IMR-90 (cell line): ENCODE data around the gene SPZ1. TPM values are rescaled to one million over a fixed set of nuclear protein-coding genes. Genes with fewer than 3 reads are reported as not detected.

ENCODE experiments used
- ATAC-seq: fragments of 200-7000 bp; cut with Tn5 transposase; 2 replicates; pipeline ENCODE4 v1.9.1; 2020; ENCODE audit warnings: low read depth, mild to moderate bottlenecking, moderate library complexity
- BruUV-seq: library from RNA; stranded (reverse); fragments of 400-500 nt; replicated peaks from 2 replicates; lab custom pipeline; 2021; lab: Mats Ljungman, UMichigan
- CTCF ChIA-PET: fragments of 300-600 bp; formaldehyde crosslinking; extraction: SDS; loops from one replicate; lab custom pipeline; 2021; ENCODE audit warnings: antibody characterized with exemption; lab: Yijun Ruan, JAX
- POLR2A ChIA-PET: fragments of 300-600 bp; sonication (Branson Sonifier 250); formaldehyde crosslinking; loops from one replicate; lab custom pipeline; 2022; ENCODE audit warnings: antibody characterized with exemption; ENCODE audit not compliant: unreplicated experiment; lab: Charles Lee
- DNase-seq: peaks from one replicate; pipeline ENCODE4 v3.0.0; 2013
- H2AFZ ChIP-seq: replicated peaks from 2 replicates; pipeline ENCODE3; 2013; ENCODE audit warnings: low read length, mild to moderate bottlenecking; ENCODE audit not compliant: poor library complexity
- H2AK5ac ChIP-seq: 2 replicates; pipeline ENCODE4 v1.6.1; 2013; ENCODE audit warnings: low read depth, low read length, inconsistent platforms
- H2AK9ac ChIP-seq: replicated peaks from 2 replicates; pipeline ENCODE3; 2013; ENCODE audit warnings: mild to moderate bottlenecking, low read depth, low read length, moderate library complexity; ENCODE audit not compliant: poor library complexity
- H2BK120ac ChIP-seq: 2 replicates; pipeline ENCODE4 v1.6.1; 2013; ENCODE audit warnings: low read depth, low read length, inconsistent platforms
- H2BK15ac ChIP-seq: 3 replicates; pipeline ENCODE4 v1.6.1; 2013; ENCODE audit warnings: low read depth, low read length, inconsistent platforms
- H2BK20ac ChIP-seq: 2 replicates; pipeline ENCODE4 v1.6.1; 2013; ENCODE audit warnings: low read depth, mild to moderate bottlenecking, inconsistent platforms, low read length, moderate library complexity
- H2BK5ac ChIP-seq: 2 replicates; pipeline ENCODE4 v1.6.1; 2013; ENCODE audit warnings: mild to moderate bottlenecking, low read depth, low read length, inconsistent platforms; ENCODE audit not compliant: poor library complexity, severe bottlenecking
- H3K14ac ChIP-seq: replicated peaks from 2 replicates; pipeline ENCODE4 v1.6.1; 2013; ENCODE audit warnings: low read depth, low read length, inconsistent platforms
- H3K18ac ChIP-seq: 2 replicates; pipeline ENCODE4 v1.6.1; 2013; ENCODE audit warnings: low read depth, low read length, control low read depth
- H3K23ac ChIP-seq: 2 replicates; pipeline ENCODE4 v1.6.1; 2013; ENCODE audit warnings: low read depth, low read length, inconsistent platforms
- H3K27ac ChIP-seq: 2 replicates; pipeline ENCODE4 v1.5.1; 2013; ENCODE audit warnings: mild to moderate bottlenecking, control low read depth, low read length; ENCODE audit not compliant: insufficient read depth
- H3K27me3 ChIP-seq: 2 replicates; pipeline ENCODE4 v1.6.1; 2013; ENCODE audit warnings: low read length; ENCODE audit not compliant: control insufficient read depth, insufficient read depth
- H3K36me3 ChIP-seq: 2 replicates; pipeline ENCODE4 v1.6.1; 2013; ENCODE audit warnings: low read length, mixed read lengths; ENCODE audit not compliant: control insufficient read depth, insufficient read depth
- H3K4ac ChIP-seq: 2 replicates; pipeline ENCODE4 v1.6.1; 2013; ENCODE audit warnings: low read depth, low read length, inconsistent platforms
- H3K4me1 ChIP-seq: 2 replicates; pipeline ENCODE4 v1.6.1; 2013; ENCODE audit warnings: low read length, mixed read lengths; ENCODE audit not compliant: control insufficient read depth, insufficient read depth
- H3K4me2 ChIP-seq: 2 replicates; pipeline ENCODE4 v1.6.1; 2013; ENCODE audit warnings: low read depth, mild to moderate bottlenecking, control low read depth, low read length, moderate library complexity
- H3K4me3 ChIP-seq: 2 replicates; pipeline ENCODE4 v1.5.1; 2013; ENCODE audit warnings: low read depth, mild to moderate bottlenecking, control low read depth, low read length, moderate library complexity; ENCODE audit not compliant: insufficient read depth
- H3K56ac ChIP-seq: 2 replicates; pipeline ENCODE4 v1.6.1; 2013; ENCODE audit warnings: low read length, inconsistent platforms; ENCODE audit not compliant: insufficient read depth; ENCODE audit errors: extremely low read depth
- H3K79me1 ChIP-seq, 2 experiments: 2 replicates each; pipeline ENCODE4 v1.6.1; 2013; ENCODE audit warnings: low read length in 2 of 2, inconsistent platforms in 1 of 2, low read depth in 1 of 2
- H3K9ac ChIP-seq: 2 replicates; pipeline ENCODE4 v1.6.1; 2013; ENCODE audit warnings: low read depth, low read length, control low read depth
- H3K9me1 ChIP-seq: 2 replicates; pipeline ENCODE4 v1.6.1; 2013; ENCODE audit warnings: low read length, inconsistent platforms; ENCODE audit not compliant: insufficient read depth
- H3K9me3 ChIP-seq: 2 replicates; pipeline ENCODE4 v1.6.1; 2013; ENCODE audit warnings: low read length; ENCODE audit not compliant: control insufficient read depth, insufficient read depth
- H4K20me1 ChIP-seq: 2 replicates; pipeline ENCODE4 v1.6.1; 2013; ENCODE audit warnings: low read length, inconsistent platforms; ENCODE audit not compliant: insufficient read depth
- H4K5ac ChIP-seq: 2 replicates; pipeline ENCODE4 v1.6.1; 2013; ENCODE audit warnings: mild to moderate bottlenecking, low read depth, low read length, control low read depth
- H4K8ac ChIP-seq, 2 experiments: 2 replicates each; pipeline ENCODE4 v1.6.1; 2013; ENCODE audit warnings: low read depth in 2 of 2, low read length in 2 of 2, control low read depth in 1 of 2, inconsistent platforms in 1 of 2
- H4K91ac ChIP-seq: 2 replicates; pipeline ENCODE4 v1.6.1; 2013; ENCODE audit warnings: low read depth, low read length, inconsistent platforms; ENCODE audit not compliant: insufficient read depth
- FOS ChIP-seq: fragments of 150-350 bp; IDR thresholded peaks from 2 replicates; pipeline ENCODE4 v1.6.1; 2016; ENCODE audit warnings: low read depth, low read length
- POLR2A ChIP-seq: IDR thresholded peaks from 2 replicates; pipeline ENCODE4 v1.6.1; 2012; ENCODE audit warnings: mild to moderate bottlenecking, low read depth, low read length
- dilution Hi-C: fragments of 300-500 bp; cut with HindIII; formaldehyde crosslinking; loops from one replicate; pipeline ENCODE4 v1.14.3; 2018; ENCODE audit warnings: low sequenced_read_pairs; ENCODE audit not compliant: unreplicated experiment
- in situ Hi-C: fragments of 300-500 bp; cut with MboI; formaldehyde crosslinking; loops from 3 replicates; pipeline ENCODE4 v1.14.3; 2019; ENCODE audit warnings: low sequenced_read_pairs, inconsistent platforms, mixed read lengths
- intact Hi-C: fragments of 100-400 bp; cut with micrococcal nuclease; formaldehyde crosslinking; loops from 2 replicates; pipeline ENCODE4 v1.10.0; 2022
- polyA plus RNA-seq, 3 experiments: library from polyadenylated mRNA; depleted of rRNA; stranded (reverse); fragments of >200 nt; gene quantifications; 2 replicates each; pipeline ENCODE4 v1.2.3, GENCODE V29; 2012; ENCODE audit warnings: low replicate concordance in 1 of 3
- total RNA-seq: library from RNA; depleted of rRNA; stranded (reverse); fragments of >200 nt; gene quantifications from 2 replicates; pipeline ENCODE4 v1.2.3, GENCODE V29; 2012
- TF ChIP-seq, protein P1 (sequence below): conservative IDR thresholded peaks from 2 replicates; pipeline ENCODE4 v1.5.1; 2012; ENCODE audit warnings: mild to moderate bottlenecking, low read depth, low read length, improper control_type of control experiment

Gene SPZ1
- total and polyA plus RNA-seq, 2 of the 4 experiments (the other 2 are of a cell fraction), result not detected

DNA sequence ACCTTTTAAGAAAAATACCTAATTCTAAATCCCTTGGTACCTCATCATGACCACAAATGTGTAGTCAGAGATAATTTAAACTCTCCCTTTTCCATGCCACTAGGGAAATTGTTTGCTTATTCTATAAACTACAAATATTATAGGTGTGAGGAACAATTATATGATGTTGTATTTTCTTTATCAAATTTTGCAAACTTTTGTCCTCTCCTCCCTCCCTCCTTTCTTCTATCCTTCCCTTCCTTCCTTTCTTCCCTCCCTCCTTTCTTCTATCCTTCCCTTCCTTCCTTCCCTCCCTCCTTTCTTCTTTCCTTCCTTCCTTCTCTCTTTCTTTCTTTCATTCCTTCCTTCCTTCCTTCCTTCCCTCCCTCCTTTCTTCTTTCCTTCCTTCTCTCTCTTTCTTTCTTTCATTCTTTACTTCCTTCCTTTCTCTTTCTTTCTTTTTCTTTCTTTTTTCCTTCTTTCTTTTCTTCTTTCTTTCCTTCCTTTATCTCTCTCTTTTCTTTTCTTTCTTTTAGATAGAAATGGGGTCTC is 41.2 kb downstream of the SPZ1 start:
- Histone ChIP-seq H3K9me1 (no peaks in the 10 kb centered on the region), H2BK15ac (no peak overlapping the region), H3K4me3 (no peak overlapping the region), H3K27me3 (no peaks in the 10 kb centered on the region), H2BK120ac (no peak overlapping the region), H3K27ac (no peak overlapping the region), H4K20me1 (no peaks in the 10 kb centered on the region), H4K5ac (no peak overlapping the region), H3K4ac (no peak overlapping the region), H2BK20ac (no peak overlapping the region), H3K79me1 (no peaks in the 10 kb centered on the region), H2AK5ac (no peak overlapping the region), H3K9ac (no peak overlapping the region), H2AK9ac (no peak overlapping the region), H2AFZ (no peak overlapping the region), H3K4me2 (no peak overlapping the region), H3K56ac (no peak overlapping the region), H3K4me1 (no peaks in the 10 kb centered on the region), H2BK5ac (no peak overlapping the region), H3K36me3 (no peaks in the 10 kb centered on the region), H3K9me3 (no peaks in the 10 kb centered on the region), H4K8ac (no peak overlapping the region), H3K14ac (no peak overlapping the region), H3K18ac (no peak overlapping the region), H4K91ac (no peak overlapping the region), H3K23ac (no peak overlapping the region)
- CTCF ChIA-PET, result no interaction called here
- intact Hi-C loops, result no loop called here
- in situ Hi-C loops, result no loop called here
- ATAC-seq (no peak), DNase-seq (no peak)
- TF ChIP-seq FOS, result no peak
- TF ChIP-seq POLR2A, result no peak
- TF ChIP-seq, protein P1, sequence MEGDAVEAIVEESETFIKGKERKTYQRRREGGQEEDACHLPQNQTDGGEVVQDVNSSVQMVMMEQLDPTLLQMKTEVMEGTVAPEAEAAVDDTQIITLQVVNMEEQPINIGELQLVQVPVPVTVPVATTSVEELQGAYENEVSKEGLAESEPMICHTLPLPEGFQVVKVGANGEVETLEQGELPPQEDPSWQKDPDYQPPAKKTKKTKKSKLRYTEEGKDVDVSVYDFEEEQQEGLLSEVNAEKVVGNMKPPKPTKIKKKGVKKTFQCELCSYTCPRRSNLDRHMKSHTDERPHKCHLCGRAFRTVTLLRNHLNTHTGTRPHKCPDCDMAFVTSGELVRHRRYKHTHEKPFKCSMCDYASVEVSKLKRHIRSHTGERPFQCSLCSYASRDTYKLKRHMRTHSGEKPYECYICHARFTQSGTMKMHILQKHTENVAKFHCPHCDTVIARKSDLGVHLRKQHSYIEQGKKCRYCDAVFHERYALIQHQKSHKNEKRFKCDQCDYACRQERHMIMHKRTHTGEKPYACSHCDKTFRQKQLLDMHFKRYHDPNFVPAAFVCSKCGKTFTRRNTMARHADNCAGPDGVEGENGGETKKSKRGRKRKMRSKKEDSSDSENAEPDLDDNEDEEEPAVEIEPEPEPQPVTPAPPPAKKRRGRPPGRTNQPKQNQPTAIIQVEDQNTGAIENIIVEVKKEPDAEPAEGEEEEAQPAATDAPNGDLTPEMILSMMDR, result no peak
- dilution Hi-C loops, result no loop called here
- POLR2A ChIA-PET, result no interaction called here
- BruUV-seq, result no TSS peak
